Measurements from ENCODE around the gene LAMA4. TPM values are rescaled to one million over a fixed set of nuclear protein-coding genes. Genes with fewer than 3 reads are reported as not detected.
A peak's percentile ranks its signal among the peaks of the same experiment; 100 is the strongest.
"Not testable (repeated sequence)": the region's sequence is repeated elsewhere in the genome, so short reads cannot be mapped to it uniquely, and the experiment has no call there.

LAMA4 gene
- total and polyA plus RNA-seq, 9 donors: 29.0 to 92.8 (median 42.5) TPM

GRCh38 chr6:112106562-112106961, 147.8 kb downstream of the LAMA4 start:
- Histone ChIP-seq H3K9me3 (no peaks in the 10 kb centered on the region), H3K4me1 (ENCODE audit: insufficient read depth) (no peaks in the 10 kb centered on the region), H3K27ac (no peak overlapping the region), H3K4me3 (no peak overlapping the region), H3K36me3 (no peaks in the 10 kb centered on the region), H3K27me3 (no peaks in the 10 kb centered on the region)
- no peak for DNase-seq
- no peak for TF ChIP-seq CTCF (IDR thresholded peaks at IDR 0.05)
- TF ChIP-seq EP300 (IDR thresholded peaks at IDR 0.05): no peak
- TF ChIP-seq POLR2A (IDR thresholded peaks at IDR 0.05): no peak
- intact Hi-C loops (cut with DNase I): no loop called here
- WGBS, 3 donors: 71 to 78% (median 77%) methylated on average over 2 of the region's 2 CpGs

GRCh38 chr6:112106026-112106425, 148.3 kb downstream of the LAMA4 start:
- H3K27me3 ChIP-seq; intact Hi-C loops (cut with DNase I); H3K36me3 ChIP-seq; H3K9me3 ChIP-seq; H3K4me1 ChIP-seq (ENCODE audit: insufficient read depth); DNase-seq; H3K4me3 ChIP-seq; H3K27ac ChIP-seq: not testable (repeated sequence)
- WGBS, 3 donors: 86 to 100% (median 98%) methylated on average over 2 of the region's 2 CpGs

DNA sequence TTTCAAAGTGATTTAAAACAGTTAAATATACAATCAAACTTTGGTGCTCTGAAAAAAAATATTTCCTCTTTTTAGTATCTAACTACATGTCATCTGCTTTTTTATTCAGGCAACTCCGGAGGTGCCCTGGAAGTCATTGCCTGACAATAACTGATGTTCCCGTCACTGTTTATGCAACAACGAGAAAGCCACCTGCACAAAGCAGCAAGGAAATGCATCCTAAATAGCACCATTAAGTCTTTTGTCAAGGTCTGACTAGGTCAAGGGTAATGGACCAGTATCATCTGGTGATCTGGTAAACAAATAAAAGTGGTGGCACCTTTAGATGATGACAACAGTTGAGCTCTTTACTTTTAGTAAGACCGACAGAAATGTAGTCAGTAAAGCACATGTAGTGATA, 153.8 kb downstream of the LAMA4 start:
- no peaks in the 10 kb centered on the region for H3K27me3 ChIP-seq
- no peaks in the 10 kb centered on the region for H3K9me3 ChIP-seq
- 81 to 86% (median 84%) methylated on average over 4 of the region's 4 CpGs for WGBS, 3 donors
- intact Hi-C loops (cut with DNase I): no loop called here
- no peak for TF ChIP-seq CTCF (IDR thresholded peaks at IDR 0.05)
- no peak overlapping the region for H3K4me3 ChIP-seq
- no peak overlapping the region for H3K27ac ChIP-seq
- no peak for DNase-seq
- H3K36me3 ChIP-seq: no peaks in the 10 kb centered on the region
- no peaks in the 10 kb centered on the region for H3K4me1 ChIP-seq (ENCODE audit: insufficient read depth)

- TF ChIP-seq POLR2A (IDR thresholded peaks at IDR 0.05) (no peak), EP300 (IDR thresholded peaks at IDR 0.05) (no peak), CTCF (IDR thresholded peaks at IDR 0.05) (no peak)
- Histone ChIP-seq H3K4me1 (ENCODE audit: insufficient read depth) (no peaks in the 10 kb centered on the region), H3K27ac (no peak overlapping the region), H3K27me3 (no peaks in the 10 kb centered on the region), H3K9me3 (no peaks in the 10 kb centered on the region), H3K4me3 (no peak overlapping the region), H3K36me3 (no peaks in the 10 kb centered on the region)
- WGBS, 3 donors: 73 to 98% (median 97%) methylated on average over 2 of the region's 2 CpGs
- no peak for DNase-seq
- intact Hi-C loops (cut with DNase I): no loop called here
Observed at GRCh38 chr6:112096901-112097300, 157.5 kb downstream of the LAMA4 start.

DNA sequence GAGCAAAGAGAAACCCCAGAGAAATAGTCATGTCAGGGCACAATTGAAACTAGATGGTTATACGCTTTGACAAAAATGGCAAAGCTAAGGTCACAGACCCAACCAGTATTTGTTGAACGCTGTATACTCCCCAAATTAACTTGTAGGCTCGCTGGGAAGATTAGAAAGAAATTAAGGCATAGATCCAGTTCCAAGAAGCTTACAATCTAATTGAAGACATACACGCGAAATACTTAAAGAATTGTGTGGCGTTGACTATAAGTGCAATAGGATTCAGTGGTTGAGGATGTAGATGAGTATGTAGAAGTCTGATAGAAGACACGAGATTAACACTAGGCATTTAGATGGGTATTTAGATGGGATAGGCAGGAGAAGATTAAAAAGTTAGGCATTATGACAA, 166.5 kb downstream of the LAMA4 start:
- intact Hi-C loops (cut with DNase I): no loop called here
- no peak for TF ChIP-seq POLR2A (IDR thresholded peaks at IDR 0.05)
- no peak for TF ChIP-seq CTCF (IDR thresholded peaks at IDR 0.05)
- no peak for TF ChIP-seq EP300 (IDR thresholded peaks at IDR 0.05)

More for the DNA sequence above, 166.5 kb downstream of the LAMA4 start:
- no peaks in the 10 kb centered on the region for H3K27me3 ChIP-seq
- H3K36me3 ChIP-seq: no peaks in the 10 kb centered on the region
- peak overlapping the region in 1 of 2 donors; percentile 50 for H3K27ac ChIP-seq
- H3K9me3 ChIP-seq: no peaks in the 10 kb centered on the region
- peak overlapping the region; percentile 75 for H3K4me3 ChIP-seq
- DNase-seq: no peak
- H3K4me1 ChIP-seq (ENCODE audit: insufficient read depth): no peaks in the 10 kb centered on the region
- 7 to 12% (median 10%) methylated on average over 7 of the region's 7 CpGs for WGBS, 3 donors

Measured in ovary (tissue), 9 donors.